Mesendoderm (in vitro differentiated cells): Measurements from ENCODE around the gene CYP11A1.

Experiments
- DNase-seq: peaks from one replicate; pipeline ENCODE4 v3.0.0; 2013
- H2AK5ac ChIP-seq: 2 replicates; pipeline ENCODE4 v1.6.1; 2013; ENCODE audit warnings: low read length, inconsistent platforms
- H2BK120ac ChIP-seq: 2 replicates; pipeline ENCODE4 v1.6.1; 2013; ENCODE audit warnings: low read depth, mild to moderate bottlenecking, low read length, moderate library complexity, mixed read lengths
- H2BK15ac ChIP-seq: replicated peaks from 2 replicates; pipeline ENCODE4 v1.6.1; 2013; ENCODE audit warnings: low read depth, mild to moderate bottlenecking, moderate library complexity
- H2BK5ac ChIP-seq: 2 replicates; pipeline ENCODE4 v1.6.1; 2013; ENCODE audit warnings: low read length, inconsistent platforms
- H3K18ac ChIP-seq: 2 replicates; pipeline ENCODE4 v1.6.1; 2013; ENCODE audit warnings: mild to moderate bottlenecking, low read length, mixed read lengths
- H3K23ac ChIP-seq: one replicate; pipeline ENCODE4 v1.6.1; 2013; ENCODE audit warnings: low read length
- H3K27ac ChIP-seq: 2 replicates; pipeline ENCODE4 v1.5.1; 2013; ENCODE audit warnings: low read depth, mild to moderate bottlenecking, inconsistent platforms, low read length, moderate library complexity
- H3K27me3 ChIP-seq: 2 replicates; pipeline ENCODE4 v1.6.1; 2013; ENCODE audit warnings: low read length, control low read depth, mild to moderate bottlenecking, inconsistent platforms; ENCODE audit not compliant: insufficient read depth, poor library complexity
- H3K36me3 ChIP-seq: 2 replicates; pipeline ENCODE4 v1.6.1; 2013; ENCODE audit warnings: low read length, inconsistent platforms; ENCODE audit not compliant: control insufficient read depth, insufficient read depth
- H3K4ac ChIP-seq: one replicate; pipeline ENCODE4 v1.6.1; 2013; ENCODE audit warnings: low read depth, mild to moderate bottlenecking, low read length, moderate library complexity
- H3K4me1 ChIP-seq: 2 replicates; pipeline ENCODE4 v1.6.1; 2013; ENCODE audit warnings: low read depth, low read length, inconsistent platforms; ENCODE audit not compliant: control insufficient read depth
- H3K4me2 ChIP-seq: 2 replicates; pipeline ENCODE4 v1.6.1; 2013; ENCODE audit warnings: low read length
- H3K4me3 ChIP-seq: 2 replicates; pipeline ENCODE4 v1.5.1; 2013; ENCODE audit warnings: mild to moderate bottlenecking, low read length
- H3K56ac ChIP-seq: one replicate; pipeline ENCODE4 v1.6.1; 2013; ENCODE audit warnings: low read length
- H3K79me1 ChIP-seq: 2 replicates; pipeline ENCODE4 v1.6.1; 2013; ENCODE audit warnings: low read length, inconsistent platforms
- H3K79me2 ChIP-seq: 2 replicates; pipeline ENCODE4 v1.6.1; 2013; ENCODE audit warnings: mild to moderate bottlenecking, low read length; ENCODE audit not compliant: control insufficient read depth, insufficient read depth
- H3K9ac ChIP-seq: 2 replicates; pipeline ENCODE4 v1.6.1; 2013; ENCODE audit warnings: low read length, inconsistent platforms
- H4K5ac ChIP-seq: one replicate; pipeline ENCODE4 v1.6.1; 2013; ENCODE audit warnings: low read length
- H4K8ac ChIP-seq: one replicate; pipeline ENCODE4 v1.6.1; 2013; ENCODE audit warnings: low read depth, mild to moderate bottlenecking, control low read depth, low read length, moderate library complexity
- WGBS: extraction: QIAGEN DNeasy Blood & Tissue Kit; methylation state at CpG from one replicate; pipeline ENCODE4 v1.1.7; 2013; ENCODE audit warnings: low lambda C conversion rate, missing lambda C conversion rate; ENCODE audit not compliant: insufficient coverage; ENCODE audit errors: extremely low coverage; 5-methylcytosine and 5-hydroxymethylcytosine counted together

Gene CYP11A1

GRCh38 chr15:74303741-74304309 is 63.6 kb downstream of the CYP11A1 start:
- Histone ChIP-seq H3K9ac (no peak overlapping the region), H2BK120ac (no peak overlapping the region), H3K18ac (no peak overlapping the region), H3K27ac (no peak overlapping the region), H3K4ac (no peak overlapping the region), H3K56ac (no peak overlapping the region), H3K79me1 (no peaks in the 10 kb centered on the region), H4K5ac (no peak overlapping the region), H3K4me1 (peaks cover 15% of the 10 kb centered on the region), H4K8ac (no peak overlapping the region), H3K27me3 (no peaks in the 10 kb centered on the region), H2BK15ac (no peak overlapping the region), H2BK5ac (no peak overlapping the region), H2AK5ac (no peak overlapping the region), H3K4me2 (no peak overlapping the region), H3K79me2 (no peaks in the 10 kb centered on the region), H3K36me3 (no peaks in the 10 kb centered on the region), H3K23ac (no peak overlapping the region), H3K4me3 (no peak overlapping the region)
- WGBS = no CpG with 5 or more reads among the region's 6 CpGs
- DNase-seq = peak; percentile 51

GRCh38 chr15:74302821-74303359 is 64.6 kb downstream of the CYP11A1 start:
- Histone ChIP-seq H3K79me2 (no peaks in the 10 kb centered on the region), H3K23ac (no peak overlapping the region), H3K27me3 (no peaks in the 10 kb centered on the region), H3K56ac (no peak overlapping the region), H3K79me1 (no peaks in the 10 kb centered on the region), H3K4ac (no peak overlapping the region), H3K9ac (no peak overlapping the region), H2AK5ac (no peak overlapping the region), H3K4me2 (no peak overlapping the region), H3K36me3 (no peaks in the 10 kb centered on the region), H2BK15ac (no peak overlapping the region), H4K5ac (no peak overlapping the region), H2BK120ac (no peak overlapping the region), H3K4me1 (peaks cover 12% of the 10 kb centered on the region), H2BK5ac (no peak overlapping the region), H4K8ac (no peak overlapping the region), H3K18ac (no peak overlapping the region), H3K27ac (no peak overlapping the region), H3K4me3 (no peak overlapping the region)
- WGBS = no CpG with 5 or more reads among the region's 7 CpGs
- peak; percentile 77 for DNase-seq

- Histone ChIP-seq H3K4me2 (no peak overlapping the region), H3K36me3 (no peaks in the 10 kb centered on the region), H3K56ac (peak overlapping the region; percentile 15), H4K8ac (no peak overlapping the region), H3K79me1 (no peaks in the 10 kb centered on the region), H3K4ac (no peak overlapping the region), H2BK15ac (no peak overlapping the region), H3K27me3 (no peaks in the 10 kb centered on the region), H3K23ac (no peak overlapping the region), H3K79me2 (no peaks in the 10 kb centered on the region), H3K18ac (no peak overlapping the region), H2BK120ac (no peak overlapping the region), H2AK5ac (no peak overlapping the region), H3K4me1 (peaks cover 5% of the 10 kb centered on the region), H3K9ac (no peak overlapping the region), H2BK5ac (no peak overlapping the region), H4K5ac (no peak overlapping the region), H3K27ac (no peak overlapping the region), H3K4me3 (no peak overlapping the region)
- no CpG with 5 or more reads among the region's 7 CpGs for WGBS
- no peak for DNase-seq
These were observed 65.7 kb downstream of the CYP11A1 start for GRCh38 chr15:74301583-74302361.

GRCh38 chr15:74300057-74300795 is 67.2 kb downstream of the CYP11A1 start:
- no peaks in the 10 kb centered on the region for H3K36me3 ChIP-seq
- H4K8ac ChIP-seq = no peak overlapping the region
- no peaks in the 10 kb centered on the region for H3K27me3 ChIP-seq
- no peak overlapping the region for H2BK15ac ChIP-seq
- no peak overlapping the region for H2BK5ac ChIP-seq
- no peak overlapping the region for H3K23ac ChIP-seq
- H3K4me1 ChIP-seq = peaks cover 3% of the 10 kb centered on the region
- H3K4me3 ChIP-seq = no peak overlapping the region
- H3K79me2 ChIP-seq = no peaks in the 10 kb centered on the region
- no peak overlapping the region for H3K9ac ChIP-seq
- H3K27ac ChIP-seq = no peak overlapping the region
- no peak overlapping the region for H4K5ac ChIP-seq
- WGBS = no CpG with 5 or more reads among the region's 26 CpGs
- H3K79me1 ChIP-seq = no peaks in the 10 kb centered on the region
- no peak overlapping the region for H2BK120ac ChIP-seq
- DNase-seq = peak; percentile 55
- H3K4me2 ChIP-seq = no peak overlapping the region
- no peak overlapping the region for H3K4ac ChIP-seq
- no peak overlapping the region for H2AK5ac ChIP-seq
- H3K18ac ChIP-seq = no peak overlapping the region
- no peak overlapping the region for H3K56ac ChIP-seq

- H3K23ac ChIP-seq = no peak overlapping the region
- no CpG with 5 or more reads among the region's 1 CpG for WGBS
- no peaks in the 10 kb centered on the region for H3K27me3 ChIP-seq
These were observed 69.6 kb downstream of the CYP11A1 start for GRCh38 chr15:74297887-74298286.

More at GRCh38 chr15:74297887-74298286, 69.6 kb downstream of the CYP11A1 start:
- no peak overlapping the region for H3K4ac ChIP-seq
- H3K56ac ChIP-seq = no peak overlapping the region
- H3K4me2 ChIP-seq = no peak overlapping the region
- no peaks in the 10 kb centered on the region for H3K4me1 ChIP-seq
- H3K36me3 ChIP-seq = no peaks in the 10 kb centered on the region
- no peak overlapping the region for H4K8ac ChIP-seq
- no peak overlapping the region for H3K27ac ChIP-seq
- no peak overlapping the region for H2BK5ac ChIP-seq
- H2BK15ac ChIP-seq = no peak overlapping the region
- DNase-seq = no peak
- no peak overlapping the region for H2BK120ac ChIP-seq
- H3K4me3 ChIP-seq = no peak overlapping the region
- no peak overlapping the region for H2AK5ac ChIP-seq
- no peak overlapping the region for H4K5ac ChIP-seq
- H3K79me2 ChIP-seq = no peaks in the 10 kb centered on the region
- no peaks in the 10 kb centered on the region for H3K79me1 ChIP-seq
- no peak overlapping the region for H3K9ac ChIP-seq
- H3K18ac ChIP-seq = no peak overlapping the region
